ENCODE data around the gene ARHGAP15. TPM values are rescaled to one million over a fixed set of nuclear protein-coding genes. Genes with fewer than 3 reads are reported as not detected.

ARHGAP15 gene
- total and polyA plus RNA-seq, 4 donors: 3.8 to 17.9 (median 13.2) TPM

- TF ChIP-seq JUND (IDR thresholded peaks at IDR 0.05): no peak
- TF ChIP-seq SP1 (IDR thresholded peaks at IDR 0.05): no peak
- TF ChIP-seq FOXA2 (IDR thresholded peaks at IDR 0.05): no peak
- TF ChIP-seq GABPA (IDR thresholded peaks at IDR 0.05 in 1 of 2, conservative IDR thresholded peaks at IDR 0.05 in 1 of 2): no peak
- no peak for TF ChIP-seq TAF1 (conservative IDR thresholded peaks at IDR 0.05)
- TF ChIP-seq HNF4A (conservative IDR thresholded peaks at IDR 0.05): no peak
- no peak for TF ChIP-seq HNF4G (IDR thresholded peaks at IDR 0.05)
- TF ChIP-seq FOXA1 (IDR thresholded peaks at IDR 0.05): no peak
- no peak for TF ChIP-seq MAX (IDR thresholded peaks at IDR 0.05)
- no peak for TF ChIP-seq EGR1 (IDR thresholded peaks at IDR 0.05; ENCODE audit: low read depth in 2 of 2)
- TF ChIP-seq REST (IDR thresholded peaks at IDR 0.05): no peak
- no peak for TF ChIP-seq ATF3 (IDR thresholded peaks at IDR 0.05)
- TF ChIP-seq CTCF (IDR thresholded peaks at IDR 0.05; ENCODE audit: low read depth, low read length, missing input control): no peak
- TF ChIP-seq NR2F2 (IDR thresholded peaks at IDR 0.05): no peak
- TF ChIP-seq YY1 (IDR thresholded peaks at IDR 0.05): no peak
- H3K27me3 ChIP-seq (ENCODE audit: control insufficient read depth in 4 of 4, insufficient read depth in 4 of 4, low read length in 3 of 4): no peaks in the 10 kb centered on the region
- WGBS: 47% methylated on average over 5 of the region's 5 CpGs
- no peak overlapping the region for H3K9ac ChIP-seq (ENCODE audit: low read depth in 1 of 2, low read length in 2 of 2)
- H3K36me3 ChIP-seq (ENCODE audit: control insufficient read depth in 4 of 4, insufficient read depth in 3 of 4, low read depth in 1 of 4, low read length in 3 of 4): no peaks in the 10 kb centered on the region
- H3K4me3 ChIP-seq (ENCODE audit: low read depth in 1 of 3, low read length in 3 of 3): no peak overlapping the region
- H3K27ac ChIP-seq (ENCODE audit: low read depth in 1 of 2, low read length in 2 of 2): no peak overlapping the region
- DNase-seq (ENCODE audit: low spot score): no peak
- H3K4me1 ChIP-seq (ENCODE audit: control insufficient read depth in 4 of 4, insufficient read depth in 4 of 4, low read length in 3 of 4): no peaks in the 10 kb centered on the region
- H3K9me3 ChIP-seq (ENCODE audit: control insufficient read depth in 4 of 4, low read length in 3 of 4): peaks cover 0 to 9% (median 1%) of the 10 kb centered on the region in 4 donors
These were observed 453.0 kb downstream of the ARHGAP15 start for GRCh38 chr2:143582046-143582747.

GRCh38 chr2:143584936-143585335, 455.7 kb downstream of the ARHGAP15 start:
- peaks cover 0 to 9% (median 1%) of the 10 kb centered on the region in 4 donors for H3K9me3 ChIP-seq (ENCODE audit: control insufficient read depth in 4 of 4, low read length in 3 of 4)
- no peak overlapping the region for H3K27ac ChIP-seq (ENCODE audit: low read depth in 1 of 2, low read length in 2 of 2)
- H3K9ac ChIP-seq (ENCODE audit: low read depth in 1 of 2, low read length in 2 of 2): no peak overlapping the region
- WGBS: 37% methylated on average over 4 of the region's 4 CpGs
- H3K4me3 ChIP-seq (ENCODE audit: low read depth in 1 of 3, low read length in 3 of 3): no peak overlapping the region
- H3K36me3 ChIP-seq (ENCODE audit: control insufficient read depth in 4 of 4, insufficient read depth in 3 of 4, low read depth in 1 of 4, low read length in 3 of 4): no peaks in the 10 kb centered on the region
- H3K4me1 ChIP-seq (ENCODE audit: control insufficient read depth in 4 of 4, insufficient read depth in 4 of 4, low read length in 3 of 4): no peaks in the 10 kb centered on the region
- DNase-seq (ENCODE audit: low spot score): no peak
- no peaks in the 10 kb centered on the region for H3K27me3 ChIP-seq (ENCODE audit: control insufficient read depth in 4 of 4, insufficient read depth in 4 of 4, low read length in 3 of 4)
- TF ChIP-seq GABPA (IDR thresholded peaks at IDR 0.05 in 1 of 2, conservative IDR thresholded peaks at IDR 0.05 in 1 of 2) (no peak), MAX (IDR thresholded peaks at IDR 0.05) (no peak), JUND (IDR thresholded peaks at IDR 0.05) (no peak), ATF3 (IDR thresholded peaks at IDR 0.05) (no peak), NR2F2 (IDR thresholded peaks at IDR 0.05) (no peak), HNF4G (IDR thresholded peaks at IDR 0.05) (no peak), TAF1 (conservative IDR thresholded peaks at IDR 0.05) (no peak), YY1 (IDR thresholded peaks at IDR 0.05) (no peak), SP1 (IDR thresholded peaks at IDR 0.05) (no peak), FOXA2 (IDR thresholded peaks at IDR 0.05) (no peak), RXRA (IDR thresholded peaks at IDR 0.05) (no peak), RAD21 (IDR thresholded peaks at IDR 0.05) (no peak), CTCF (IDR thresholded peaks at IDR 0.05; ENCODE audit: low read depth, low read length, missing input control) (no peak), REST (IDR thresholded peaks at IDR 0.05) (no peak), EGR1 (IDR thresholded peaks at IDR 0.05; ENCODE audit: low read depth in 2 of 2) (no peak), HNF4A (conservative IDR thresholded peaks at IDR 0.05) (no peak), FOXA1 (IDR thresholded peaks at IDR 0.05) (no peak)

All from liver (tissue), 9 donors.